Adrenal gland (tissue), 5 donors: ENCODE measurements around the gene MYEOV.

Experiments
- CTCF ChIP-seq, 6 experiments: fragments of 450-650 bp in 4 of 6; fragments of 200-600 bp in 2 of 6; sonication (generic) in 1 of 6; IDR thresholded peaks; 1 replicate in 5 of 6; 2 replicates in 1 of 6; pipeline versions ENCODE4 v1.5.1 to v1.8.0; 2016 to 2021; ENCODE audit warnings: antibody characterized with exemption in 6 of 6, mild to moderate bottlenecking in 2 of 6, moderate library complexity in 1 of 6
- POLR2A ChIP-seq, 2 donors: fragments of 450-650 bp; IDR thresholded peaks; one replicate each; pipeline ENCODE4 v1.6.1; 2017; ENCODE audit warnings: antibody characterized with exemption in 2 of 2, mild to moderate bottlenecking in 2 of 2, moderate library complexity in 1 of 2
- donor health status: DM: no; HTN: no; CAD: no.

- no peak for TF ChIP-seq CTCF (IDR thresholded peaks at IDR 0.05)
- no peak for TF ChIP-seq POLR2A (IDR thresholded peaks at IDR 0.05)
Measured at GRCh38 chr11:69310351-69310750, 16.4 kb downstream of the MYEOV start.
